ENCODE measurements around the gene PTPRN2. TPM values are rescaled to one million over a fixed set of nuclear protein-coding genes. Genes with fewer than 3 reads are reported as not detected.
"Not testable (repeated sequence)": the region's sequence is repeated elsewhere in the genome, so short reads cannot be mapped to it uniquely, and the experiment has no call there.

The PTPRN2 gene
- total RNA-seq, 1 donor from 2014 or later, result 2.4 TPM

DNA sequence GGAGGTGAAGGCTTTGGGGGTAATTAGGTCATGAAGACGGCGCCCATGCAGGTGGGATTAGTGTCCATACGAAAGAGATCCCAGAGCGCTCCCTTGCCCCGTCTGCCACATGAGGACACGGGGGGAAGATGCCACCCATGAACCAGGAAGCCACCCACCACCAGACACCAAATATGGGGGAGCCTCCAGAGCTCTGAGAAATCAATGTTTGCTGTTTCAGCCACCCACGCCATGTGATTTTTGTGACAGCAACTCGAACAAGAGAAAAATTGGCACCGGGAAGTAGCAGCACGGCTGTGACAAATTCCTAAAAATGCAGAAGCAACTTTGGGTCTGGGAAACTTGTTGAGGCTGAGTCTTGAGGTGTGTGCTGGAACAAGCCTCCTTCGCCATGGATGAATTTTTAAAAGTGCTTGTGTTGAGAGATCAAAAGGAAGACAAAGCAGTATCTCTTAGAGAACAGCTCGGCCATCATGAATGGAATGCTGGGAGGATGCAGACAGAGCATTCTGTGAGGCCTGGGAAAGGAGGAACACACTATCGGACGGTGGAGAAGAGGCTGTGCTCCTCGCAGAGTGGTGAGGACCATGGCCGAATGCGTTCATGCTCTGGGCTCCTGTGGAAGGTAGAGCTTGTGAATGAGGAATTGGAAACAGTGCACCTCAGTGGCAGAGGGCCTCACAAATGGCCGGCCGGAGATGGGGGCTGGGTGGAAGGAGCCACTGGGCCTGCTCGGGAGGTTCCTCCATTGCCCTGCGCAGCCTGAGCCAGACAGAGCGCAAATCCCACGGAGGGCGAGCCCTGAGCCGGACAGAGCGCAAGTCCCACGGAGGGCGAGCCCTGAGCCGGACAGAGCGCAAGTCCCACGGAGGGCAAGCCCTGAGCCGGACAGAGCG, 277.5 kb downstream of the PTPRN2 start:
- DNase-seq (ENCODE audit: low read depth in 2 of 2), result no peak

DNA sequence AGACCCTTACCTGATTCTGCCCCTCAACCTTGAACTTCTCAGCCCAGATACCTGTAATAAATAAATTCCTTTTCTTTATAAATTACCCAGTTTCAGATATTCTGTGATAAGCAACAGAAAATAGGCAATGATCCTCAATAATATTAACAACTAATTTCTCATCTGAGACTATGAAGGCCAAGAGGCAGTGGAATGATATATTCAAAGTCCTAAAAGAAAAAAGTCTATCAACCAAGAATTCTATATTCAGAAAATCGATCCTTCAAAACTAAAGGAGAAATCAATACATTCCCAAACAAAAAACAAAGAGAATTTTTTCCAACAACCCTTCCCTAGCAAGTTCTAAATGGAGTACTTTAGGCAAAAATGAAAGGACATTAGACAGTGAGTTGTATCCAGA, 279.6 kb downstream of the PTPRN2 start:
- no peak for DNase-seq (ENCODE audit: low read depth in 2 of 2)

- not testable (repeated sequence) for DNase-seq (ENCODE audit: low read depth in 2 of 2)
Observed at GRCh38 chr7:158304072-158304471, 283.6 kb downstream of the PTPRN2 start.

- DNase-seq (ENCODE audit: low read depth in 2 of 2), result no peak
Observed at GRCh38 chr7:158303121-158303520, 284.5 kb downstream of the PTPRN2 start.

GRCh38 chr7:158302274-158303070, 285.2 kb downstream of the PTPRN2 start:
- DNase-seq (ENCODE audit: low read depth in 2 of 2), result no peak

DNA sequence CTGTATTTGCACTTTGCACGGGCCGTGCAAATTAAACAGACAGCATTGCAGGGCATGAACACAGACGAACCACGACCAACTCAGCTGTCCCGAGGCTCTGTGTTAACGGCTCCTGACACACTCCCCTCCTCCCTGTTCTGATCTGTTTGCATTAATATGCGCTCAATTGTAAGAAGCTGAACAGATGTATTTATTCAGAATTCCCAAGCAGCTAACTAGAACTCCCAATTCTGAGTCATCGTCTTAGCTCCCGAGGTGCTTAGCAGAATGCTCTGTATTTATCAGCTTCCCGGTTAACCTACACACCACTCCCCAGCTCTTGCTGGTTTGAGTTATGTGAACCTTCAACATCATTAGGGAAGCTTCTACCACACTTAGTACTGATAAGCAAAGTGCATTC, 286.4 kb downstream of the PTPRN2 start:
- DNase-seq (ENCODE audit: low read depth in 2 of 2), result no peak

- DNase-seq (ENCODE audit: low read depth in 2 of 2), result no peak
Observed at GRCh38 chr7:158300427-158300826, 287.2 kb downstream of the PTPRN2 start.

GRCh38 chr7:158299607-158300006, 288.0 kb downstream of the PTPRN2 start:
- no peak for DNase-seq (ENCODE audit: low read depth in 2 of 2)

DNA sequence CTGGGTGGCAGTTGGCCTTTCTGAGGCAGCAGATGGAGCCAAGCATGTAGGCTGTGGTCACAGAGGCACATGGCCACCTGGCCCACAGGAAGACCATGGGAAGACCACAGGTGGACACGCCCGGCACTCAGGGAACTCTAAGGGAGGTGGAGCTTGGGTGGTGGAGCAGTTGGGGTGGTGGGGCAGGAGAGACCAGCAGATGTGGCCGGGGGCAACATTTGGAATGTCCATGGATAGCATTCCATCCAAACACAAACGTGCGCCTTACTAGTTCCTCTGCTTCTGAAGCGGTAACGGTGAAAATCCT, 290.9 kb downstream of the PTPRN2 start:
- no peak for DNase-seq (ENCODE audit: low read depth in 2 of 2)

DNA sequence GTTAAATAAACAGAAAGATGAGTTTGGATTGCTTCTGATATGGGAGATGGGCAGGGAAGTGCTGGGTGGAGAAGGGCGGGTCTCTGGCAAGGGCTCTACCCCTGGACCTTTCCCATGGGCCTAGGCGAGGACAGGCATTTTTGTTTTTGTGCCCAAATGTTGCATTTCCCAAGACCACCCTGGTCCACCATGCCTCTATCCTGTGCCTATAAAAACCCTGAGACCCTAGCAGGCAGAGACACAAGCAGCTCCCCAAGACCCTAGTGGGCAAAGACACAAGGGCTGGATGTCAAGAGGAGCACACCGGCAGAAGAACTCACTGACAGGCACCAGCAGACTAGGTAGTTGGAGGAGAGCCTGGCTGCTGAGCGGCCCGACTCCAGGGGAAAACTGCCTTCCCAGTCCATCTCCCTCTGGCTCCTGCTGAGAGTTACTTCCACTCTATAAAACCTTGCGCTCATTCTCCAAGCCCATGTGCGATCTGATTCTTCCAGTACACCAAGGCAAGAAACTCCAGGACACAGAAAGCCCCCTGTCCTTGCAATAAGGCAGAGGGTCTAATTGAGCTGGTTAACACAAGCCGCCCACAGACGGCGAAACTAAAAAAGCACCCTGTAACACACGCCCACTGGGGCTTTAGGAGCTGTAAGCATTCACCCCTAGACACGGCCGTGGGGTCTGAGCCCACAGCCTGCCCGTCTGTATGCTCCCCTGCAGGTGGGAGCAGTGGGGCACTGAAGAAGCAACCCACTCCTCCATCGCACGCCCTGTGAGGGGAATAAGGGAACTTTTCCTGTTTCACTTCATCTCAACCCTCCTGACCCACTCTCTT, 291.4 kb downstream of the PTPRN2 start:
- DNase-seq (ENCODE audit: low read depth in 2 of 2), result no peak

- DNase-seq (ENCODE audit: low read depth in 2 of 2), result not testable (repeated sequence)
Observed at GRCh38 chr7:158294468-158295215, 293.0 kb downstream of the PTPRN2 start.

DNA sequence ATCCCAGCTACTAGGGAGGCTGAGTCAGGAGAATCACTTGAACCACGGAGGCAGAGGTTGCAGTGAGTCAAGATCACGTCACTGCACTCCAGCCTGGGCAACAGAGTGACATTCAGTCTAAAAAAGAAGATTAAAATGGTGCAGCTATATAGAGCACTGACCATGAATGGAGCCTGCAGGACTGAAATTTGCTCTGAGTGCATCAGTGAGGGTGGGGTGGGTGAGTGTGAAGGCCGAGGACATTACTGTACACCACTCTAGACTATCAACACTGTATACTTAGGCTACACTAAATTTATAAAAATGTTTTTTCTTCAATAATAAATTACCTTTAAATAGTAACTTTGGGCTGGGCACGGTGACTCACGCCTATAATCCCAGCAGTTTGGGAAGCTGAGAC, 294.7 kb downstream of the PTPRN2 start:
- DNase-seq (ENCODE audit: low read depth in 2 of 2), result no peak

DNA sequence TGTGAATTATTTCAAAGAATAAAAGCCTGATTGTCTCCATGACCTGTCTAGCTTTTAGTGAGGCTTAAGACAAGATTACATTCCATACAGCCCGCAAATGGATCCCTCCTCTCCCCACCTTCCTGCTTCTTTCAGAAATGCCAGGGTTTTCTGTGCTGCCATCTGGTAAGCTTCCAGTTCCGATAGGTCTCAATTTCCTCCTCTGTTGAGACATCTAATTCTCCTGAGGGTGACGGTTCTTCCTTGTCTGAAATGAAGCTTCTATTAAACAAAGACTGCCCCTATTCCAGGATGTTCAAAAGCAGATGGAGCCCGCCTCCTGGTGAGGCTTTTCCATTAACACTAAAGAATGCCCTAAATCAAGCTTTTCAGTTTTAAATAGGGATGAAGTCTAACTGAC, 295.6 kb downstream of the PTPRN2 start:
- no peak for DNase-seq (ENCODE audit: low read depth in 2 of 2)

DNA sequence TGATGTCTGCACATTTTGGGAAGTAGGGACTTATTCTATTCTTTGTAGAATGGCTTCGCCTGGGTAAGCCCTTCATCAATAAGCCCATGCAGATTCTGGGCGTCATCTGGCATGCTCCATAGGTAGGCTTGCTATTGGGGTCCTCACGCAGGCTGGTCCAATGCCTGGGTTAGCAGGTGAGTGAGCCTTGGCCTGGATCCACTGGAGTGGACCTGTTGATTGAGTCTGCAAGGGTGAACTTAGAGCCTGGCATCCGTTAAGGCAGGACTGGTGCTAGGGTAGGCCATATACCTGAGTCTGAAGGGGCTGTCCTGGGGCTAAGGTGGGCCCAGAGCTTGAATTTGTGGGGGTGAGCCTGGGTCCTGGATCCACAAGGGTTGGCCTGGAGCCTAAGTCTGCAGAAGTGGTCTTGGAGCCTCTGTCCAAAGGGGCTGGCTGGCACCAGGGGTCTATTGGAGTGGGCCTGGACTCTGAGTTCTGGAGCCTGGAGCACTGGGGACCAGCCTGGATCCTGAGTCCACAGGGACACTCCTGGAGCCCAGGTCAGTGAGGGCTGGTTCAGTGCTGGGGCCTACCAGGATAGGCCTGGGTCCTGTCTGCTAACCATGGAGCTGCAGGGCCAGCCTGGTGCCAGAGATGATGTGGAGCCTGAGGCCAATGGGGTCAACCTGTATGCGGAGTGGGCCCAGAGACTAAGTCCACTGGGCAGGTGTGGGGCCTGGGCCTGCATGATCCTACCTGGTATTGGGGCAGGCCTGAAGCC, 297.7 kb downstream of the PTPRN2 start:
- DNase-seq (ENCODE audit: low read depth in 2 of 2), result no peak

DNA sequence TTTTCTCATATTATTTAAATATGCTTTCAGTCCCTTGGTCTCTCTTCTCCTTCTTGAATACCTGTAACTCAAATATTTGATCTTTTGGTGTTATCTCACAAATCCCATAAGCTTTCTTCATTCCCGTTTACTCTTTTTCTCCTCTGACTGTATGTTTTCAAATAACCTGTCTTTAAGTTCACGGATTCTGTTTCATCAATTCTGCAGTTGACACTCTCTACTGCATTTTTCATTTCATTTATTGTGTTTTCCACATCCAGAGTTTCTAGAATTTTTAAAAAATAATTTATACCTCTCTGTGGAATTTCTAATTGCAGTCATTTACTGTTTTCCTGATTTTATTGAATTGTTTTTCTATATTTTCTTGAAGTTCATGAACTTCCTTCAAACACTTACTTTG, 298.4 kb downstream of the PTPRN2 start:
- no peak for DNase-seq (ENCODE audit: low read depth in 2 of 2)

DNA sequence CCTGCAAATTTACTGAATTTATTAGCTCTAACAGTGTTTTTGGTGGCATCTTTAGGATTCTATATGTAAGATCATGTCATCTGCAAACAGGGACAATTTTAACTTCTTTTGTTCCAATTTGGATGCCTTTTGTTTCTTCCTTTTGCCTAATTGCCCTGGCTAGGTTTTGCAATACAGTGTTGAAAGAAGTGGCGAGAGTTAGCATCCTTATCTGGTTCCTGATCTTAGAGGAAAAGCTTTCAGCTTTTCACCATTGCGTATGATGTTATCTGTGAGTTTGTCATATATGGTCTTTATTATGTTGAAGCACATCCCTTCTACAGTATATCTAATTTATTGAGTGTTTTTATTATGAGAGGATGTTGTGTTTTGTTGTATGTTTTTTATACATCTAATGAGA, 301.4 kb downstream of the PTPRN2 start:
- DNase-seq (ENCODE audit: low read depth in 2 of 2), result no peak

DNA sequence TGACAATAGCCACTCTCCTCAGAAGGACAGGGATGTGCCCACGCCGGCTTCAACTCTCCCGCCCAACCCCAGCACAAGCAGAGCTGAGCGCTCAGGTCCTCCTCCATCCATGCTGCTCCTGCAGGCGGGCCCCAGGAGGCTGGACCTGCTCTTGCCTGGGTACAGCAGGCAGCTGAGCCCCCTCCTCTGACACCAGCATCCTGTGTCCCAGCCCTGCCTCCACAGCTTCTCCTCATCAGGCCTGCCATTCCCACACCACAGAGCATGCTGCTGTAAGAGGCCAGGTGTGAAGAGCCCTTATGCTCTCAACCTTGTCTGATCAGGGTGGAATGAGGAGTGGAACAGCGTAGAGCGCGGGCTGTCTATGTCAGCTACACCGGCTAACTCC, 302.2 kb downstream of the PTPRN2 start:
- DNase-seq (ENCODE audit: low read depth in 2 of 2), result no peak

DNA sequence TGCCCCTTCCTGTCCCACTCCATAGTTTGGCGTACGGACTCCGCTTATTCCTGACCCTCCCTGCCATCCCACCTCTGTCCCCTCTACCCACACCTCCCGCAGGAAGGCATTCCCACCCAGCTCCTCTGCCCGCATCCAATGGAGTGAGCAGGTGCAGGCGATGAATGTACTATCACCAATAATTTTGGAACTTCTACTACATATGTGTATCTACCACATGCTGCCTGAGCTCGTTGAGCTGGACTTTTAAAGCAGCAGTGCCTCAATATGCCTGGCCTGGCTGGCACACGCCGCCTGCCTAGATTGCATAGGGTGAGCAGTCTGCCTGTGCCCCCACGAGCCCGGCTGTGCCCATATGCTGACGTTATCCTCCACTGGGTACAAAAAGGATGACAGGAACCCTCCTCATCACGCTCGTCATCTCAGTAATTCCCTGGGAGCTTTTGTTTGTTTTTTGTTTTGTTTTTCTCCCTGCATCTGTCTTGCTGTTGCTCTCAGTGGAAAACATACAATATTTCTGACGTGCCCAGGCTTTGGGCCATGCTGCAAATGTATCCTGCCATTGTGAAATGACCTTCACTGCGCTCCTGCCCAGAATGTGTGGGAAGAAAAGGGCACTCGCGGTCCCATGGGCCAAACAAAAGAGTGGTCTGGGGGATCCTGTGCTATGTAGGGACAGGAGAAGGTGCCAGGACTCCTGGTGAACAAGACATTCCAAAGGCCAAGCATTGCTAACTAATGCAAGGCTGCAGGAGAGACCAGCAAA, 302.8 kb downstream of the PTPRN2 start:
- no peak for DNase-seq (ENCODE audit: low read depth in 2 of 2)

DNA sequence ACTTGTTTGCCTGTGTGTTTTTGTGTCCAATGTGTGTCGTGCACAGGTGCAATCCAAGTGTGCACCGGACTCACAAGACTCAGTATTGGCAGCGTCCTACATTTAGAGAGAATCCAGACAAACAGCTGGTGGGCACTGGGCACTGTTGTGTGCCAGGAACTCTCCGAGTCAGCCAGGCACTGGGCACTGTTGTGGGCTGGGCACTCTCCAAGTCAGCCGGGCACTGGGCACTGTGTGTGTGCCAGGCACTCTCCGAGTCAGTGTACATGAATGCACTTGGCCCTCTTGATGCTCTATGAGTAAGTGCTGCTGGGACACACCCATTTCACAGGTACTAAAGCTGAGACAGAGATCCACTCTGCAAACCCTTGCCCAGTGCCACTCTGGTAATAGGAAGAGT, 303.5 kb downstream of the PTPRN2 start:
- DNase-seq (ENCODE audit: low read depth in 2 of 2), result no peak
